WTC11 (cell line): ENCODE results near the gene ACRV1. TPM values are rescaled to one million over a fixed set of nuclear protein-coding genes. Genes with fewer than 3 reads are reported as not detected.

Source experiments
- ATF3 ChIP-seq: sonication (generic); formaldehyde crosslinking; conservative IDR thresholded peaks from 2 replicates; pipeline ENCODE4 v1.8.1; 2022; ENCODE audit warnings: mild to moderate bottlenecking, missing genetic modification reagents
- CREB1 ChIP-seq: sonication (generic); formaldehyde crosslinking; IDR thresholded peaks from 2 replicates; pipeline ENCODE4 v1.8.0; 2023; ENCODE audit warnings: mild to moderate bottlenecking, missing genetic modification reagents
- ERG ChIP-seq: fragments of 250-450 bp; sonication (Bioruptor Pico); IDR thresholded peaks from 2 replicates; pipeline ENCODE4 v1.8.0; 2021; ENCODE audit warnings: mild to moderate bottlenecking
- GABPB1 ChIP-seq: sonication (generic); formaldehyde crosslinking; IDR thresholded peaks from 2 replicates; pipeline ENCODE4 v1.8.1; 2023; ENCODE audit warnings: mild to moderate bottlenecking, missing genetic modification reagents
- IRF2 ChIP-seq: sonication (generic); formaldehyde crosslinking; IDR thresholded peaks from 2 replicates; pipeline ENCODE4 v1.8.0; 2022; ENCODE audit warnings: low read depth, missing genetic modification reagents, borderline replicate concordance
- JUN ChIP-seq: sonication (generic); formaldehyde crosslinking; IDR thresholded peaks from 2 replicates; pipeline ENCODE4 v1.8.0; 2023; ENCODE audit warnings: mild to moderate bottlenecking, missing genetic modification reagents
- MLX ChIP-seq: sonication (generic); formaldehyde crosslinking; IDR thresholded peaks from 2 replicates; pipeline ENCODE4 v1.8.1; 2023; ENCODE audit warnings: mild to moderate bottlenecking, missing genetic modification reagents, moderate library complexity
- MXD4 ChIP-seq: fragments of 250-450 bp; sonication (Bioruptor Pico); IDR thresholded peaks from 2 replicates; pipeline ENCODE4 v1.8.0; 2021; ENCODE audit warnings: mild to moderate bottlenecking, moderate library complexity, borderline replicate concordance
- PRDM15 ChIP-seq: sonication (generic); formaldehyde crosslinking; IDR thresholded peaks from 2 replicates; pipeline ENCODE4 v1.8.0; 2022; ENCODE audit warnings: missing genetic modification reagents
- PRRX2 ChIP-seq: fragments of 250-450 bp; sonication (Bioruptor Pico); IDR thresholded peaks from 2 replicates; pipeline ENCODE4 v1.8.0; 2021; ENCODE audit warnings: mild to moderate bottlenecking
- RELA ChIP-seq: sonication (generic); formaldehyde crosslinking; IDR thresholded peaks from 2 replicates; pipeline ENCODE4 v1.8.1; 2022; ENCODE audit warnings: missing genetic modification reagents, mild to moderate bottlenecking, borderline replicate concordance
- SMAD4 ChIP-seq: sonication (generic); formaldehyde crosslinking; IDR thresholded peaks from 2 replicates; pipeline ENCODE4 v1.8.0; 2022; ENCODE audit warnings: mild to moderate bottlenecking, missing genetic modification reagents
- TCF7 ChIP-seq: sonication (generic); formaldehyde crosslinking; IDR thresholded peaks from 2 replicates; pipeline ENCODE4 v1.8.0; 2022; ENCODE audit warnings: mild to moderate bottlenecking, low read depth, missing genetic modification reagents, moderate library complexity
- USF2 ChIP-seq: sonication (generic); formaldehyde crosslinking; IDR thresholded peaks from 2 replicates; pipeline ENCODE4 v1.8.1; 2023; ENCODE audit warnings: mild to moderate bottlenecking, missing genetic modification reagents, moderate library complexity
- ZMAT4 ChIP-seq: fragments of 250-450 bp; sonication (Bioruptor Pico); IDR thresholded peaks from 2 replicates; pipeline ENCODE4 v1.9.0; 2021; ENCODE audit warnings: mild to moderate bottlenecking
- ZNF219 ChIP-seq: sonication (generic); formaldehyde crosslinking; IDR thresholded peaks from 2 replicates; pipeline ENCODE4 v1.8.0; 2023; ENCODE audit warnings: missing genetic modification reagents, mild to moderate bottlenecking, borderline replicate concordance
- ZNF232 ChIP-seq: sonication (generic); formaldehyde crosslinking; IDR thresholded peaks from 2 replicates; pipeline ENCODE4 v1.8.0; 2022; ENCODE audit warnings: mild to moderate bottlenecking, missing genetic modification reagents
- ZNF281 ChIP-seq: sonication (generic); formaldehyde crosslinking; IDR thresholded peaks from 2 replicates; pipeline ENCODE4 v1.8.0; 2023; ENCODE audit warnings: mild to moderate bottlenecking, missing genetic modification reagents
- ZNF317 ChIP-seq: sonication (generic); formaldehyde crosslinking; IDR thresholded peaks from 2 replicates; pipeline ENCODE4 v1.8.1; 2023; ENCODE audit warnings: low read depth, mild to moderate bottlenecking, moderate library complexity, missing genetic modification reagents, borderline replicate concordance
- ZNF416 ChIP-seq: fragments of 250-450 bp; sonication (Bioruptor Pico); IDR thresholded peaks from 2 replicates; pipeline ENCODE4 v1.9.0; 2021; ENCODE audit warnings: mild to moderate bottlenecking, inconsistent platforms
- ZNF423 ChIP-seq: fragments of 250-450 bp; sonication (Bioruptor Pico); IDR thresholded peaks from 2 replicates; pipeline ENCODE4 v2.1.2; 2022; ENCODE audit warnings: mild to moderate bottlenecking, moderate library complexity
- ZNF512 ChIP-seq: sonication (generic); formaldehyde crosslinking; IDR thresholded peaks from 2 replicates; pipeline ENCODE4 v1.8.1; 2022; ENCODE audit warnings: missing genetic modification reagents, borderline replicate concordance
- ZNF671 ChIP-seq: fragments of 250-450 bp; sonication (Bioruptor Pico); IDR thresholded peaks from 2 replicates; pipeline ENCODE4 v1.8.0; 2021; ENCODE audit warnings: mild to moderate bottlenecking
- total RNA-seq: library from RNA; stranded (reverse); gene quantifications from 3 replicates; pipeline ENCODE4 v1.2.3, GENCODE V29; 2021

ACRV1 gene
- total RNA-seq, 1 experiment from 2014 or later = not detected

GRCh38 chr11:125625630-125626287 lies 54.9 kb downstream of the ACRV1 start (continued):
- TF ChIP-seq ATF3 = no peak
- TF ChIP-seq ZNF416 (CRISPR knock-in tag) = no peak
- peak; percentile 36; the same call in 1 of the 2 replicates for TF ChIP-seq SMAD4 (CRISPR knock-in tag)
- TF ChIP-seq ZNF219 (CRISPR knock-in tag) = 0 out of 2 replicates have a peak, but pooled peaks have one; percentile 82
- peak; percentile 60; the same call in 1 of the 2 replicates for TF ChIP-seq JUN (CRISPR knock-in tag)
- TF ChIP-seq TCF7 = peak; percentile 80; the same call in 1 of the 2 replicates
- peak; percentile 65 for TF ChIP-seq ZNF281 (CRISPR knock-in tag)
- no peak for TF ChIP-seq RELA (CRISPR knock-in tag)
- peak; percentile 87 for TF ChIP-seq IRF2 (CRISPR knock-in tag)
- peak; percentile 47; the same call in 1 of the 2 replicates for TF ChIP-seq ZNF317 (CRISPR knock-in tag)
- peak; percentile 80 for TF ChIP-seq CREB1 (CRISPR knock-in tag)
- TF ChIP-seq PRRX2 (CRISPR knock-in tag) = no peak
- TF ChIP-seq ERG (CRISPR knock-in tag) = peak; percentile 45; the same call in 1 of the 2 replicates
- peak; percentile 55; the same call in 1 of the 2 replicates for TF ChIP-seq ZNF671 (CRISPR knock-in tag)
- TF ChIP-seq PRDM15 (CRISPR knock-in tag) = no peak
- peak; percentile 87 for TF ChIP-seq MLX (CRISPR knock-in tag)
- peak; percentile 40; the same call in 1 of the 2 replicates for TF ChIP-seq ZMAT4 (CRISPR knock-in tag)
- no peak for TF ChIP-seq MXD4 (CRISPR knock-in tag)
- TF ChIP-seq ZNF512 (CRISPR knock-in tag) = 0 out of 2 replicates have a peak, but pooled peaks have one; percentile 50
- TF ChIP-seq ZNF423 (CRISPR knock-in tag) = no peak
- peak; percentile 84 for TF ChIP-seq GABPB1 (CRISPR knock-in tag)
- peak; percentile 85; the same call in 1 of the 2 replicates for TF ChIP-seq ZNF232 (CRISPR knock-in tag)
- peak; percentile 37; the same call in 1 of the 2 replicates for TF ChIP-seq USF2
